ENCODE data around the gene RPUSD2.

GRCh38 chr15:40618906-40619305 is 49.8 kb downstream of the RPUSD2 start:
- TF ChIP-seq CTCF (IDR thresholded peaks at IDR 0.05; ENCODE audit: low read length): no peak
- no peak for TF ChIP-seq EZH2 (IDR thresholded peaks at IDR 0.05; ENCODE audit: borderline replicate concordance, low read length)

All from OCI-LY1 (cell line).